WERI-Rb-1 (cell line): ENCODE measurements around the gene HNMT.

Experiments used
- DNase-seq: peaks from one replicate; pipeline ENCODE4 v3.0.0-alpha.2; 2020
- H3K27ac ChIP-seq: fragments of 250-450 bp; sonication (Bioruptor Pico); 2 replicates; pipeline ENCODE4 v1.5.1; 2020; ENCODE audit warnings: mild to moderate bottlenecking, moderate library complexity
- H3K27me3 ChIP-seq: fragments of 250-450 bp; sonication (Bioruptor Pico); 2 replicates; pipeline ENCODE4 v1.5.1; 2021; ENCODE audit warnings: mild to moderate bottlenecking, low read depth, moderate library complexity; ENCODE audit not compliant: insufficient read depth, severe bottlenecking
- H3K36me3 ChIP-seq: fragments of 250-450 bp; sonication (Bioruptor Pico); 2 replicates; pipeline ENCODE4 v1.5.1; 2020; ENCODE audit warnings: mild to moderate bottlenecking, moderate library complexity
- H3K4me3 ChIP-seq: 2 replicates; pipeline ENCODE4 v1.5.1; 2011; ENCODE audit warnings: low read depth, mild to moderate bottlenecking, control low read depth, low read length
- H3K9me3 ChIP-seq: fragments of 250-450 bp; sonication (Bioruptor Pico); 2 replicates; pipeline ENCODE4 v1.5.1; 2021; ENCODE audit warnings: mild to moderate bottlenecking, moderate library complexity; ENCODE audit not compliant: severe bottlenecking
- CTCF ChIP-seq: IDR thresholded peaks from 2 replicates; pipeline ENCODE4 v1.5.1; 2011; ENCODE audit warnings: low read depth, mild to moderate bottlenecking, control low read depth, inconsistent platforms, low read length

The HNMT gene

GRCh38 chr2:137999273-137999672, 35.0 kb downstream of the HNMT start:
- no peak for TF ChIP-seq CTCF
- no peaks in the 10 kb centered on the region for H3K27me3 ChIP-seq
- H3K9me3 ChIP-seq = no peaks in the 10 kb centered on the region
- DNase-seq = no peak
- H3K4me3 ChIP-seq = no peak overlapping the region
- no peak overlapping the region for H3K27ac ChIP-seq
- no peaks in the 10 kb centered on the region for H3K36me3 ChIP-seq

- H3K27ac ChIP-seq = no peak overlapping the region
- no peaks in the 10 kb centered on the region for H3K27me3 ChIP-seq
- DNase-seq = no peak
- H3K36me3 ChIP-seq = no peaks in the 10 kb centered on the region
- no peak for TF ChIP-seq CTCF
- H3K4me3 ChIP-seq = no peak overlapping the region
- no peaks in the 10 kb centered on the region for H3K9me3 ChIP-seq
Observed at GRCh38 chr2:138000009-138000408, 35.7 kb downstream of the HNMT start.

GRCh38 chr2:138000796-138001195, 36.5 kb downstream of the HNMT start:
- H3K27me3 ChIP-seq = no peaks in the 10 kb centered on the region
- no peak for TF ChIP-seq CTCF
- H3K9me3 ChIP-seq = no peaks in the 10 kb centered on the region
- no peak overlapping the region for H3K4me3 ChIP-seq
- no peak for DNase-seq
- H3K27ac ChIP-seq = no peak overlapping the region
- H3K36me3 ChIP-seq = no peaks in the 10 kb centered on the region

GRCh38 chr2:138003411-138003810, 39.1 kb downstream of the HNMT start:
- Histone ChIP-seq H3K27me3 (no peaks in the 10 kb centered on the region), H3K4me3 (no peak overlapping the region), H3K36me3 (no peaks in the 10 kb centered on the region), H3K9me3 (no peaks in the 10 kb centered on the region), H3K27ac (no peak overlapping the region)
- DNase-seq = no peak
- TF ChIP-seq CTCF = no peak

- Histone ChIP-seq H3K27me3 (no peaks in the 10 kb centered on the region), H3K9me3 (no peaks in the 10 kb centered on the region), H3K27ac (no peak overlapping the region), H3K4me3 (no peak overlapping the region), H3K36me3 (no peaks in the 10 kb centered on the region)
- no peak for DNase-seq
- no peak for TF ChIP-seq CTCF
Observed at GRCh38 chr2:138007431-138007830, 43.2 kb downstream of the HNMT start.

GRCh38 chr2:138009622-138010021, 45.3 kb downstream of the HNMT start:
- no peak for DNase-seq
- no peak for TF ChIP-seq CTCF
- Histone ChIP-seq H3K27ac (no peak overlapping the region), H3K36me3 (no peaks in the 10 kb centered on the region), H3K9me3 (no peaks in the 10 kb centered on the region), H3K4me3 (no peak overlapping the region), H3K27me3 (no peaks in the 10 kb centered on the region)
